HEK293T (cell line): ENCODE data around the gene SETDB2.

Experiments used
- BHLHE40 ChIP-seq: fragments of 450-650 bp; IDR thresholded peaks from 2 replicates; pipeline ENCODE4 v1.6.1; 2016; ENCODE audit warnings: mild to moderate bottlenecking, moderate library complexity, borderline replicate concordance
- ELF4 ChIP-seq: fragments of 450-650 bp; IDR thresholded peaks from 2 replicates; pipeline ENCODE4 v1.6.1; 2017; ENCODE audit warnings: antibody characterized with exemption
- FOXA1 ChIP-seq: fragments of 450-650 bp; IDR thresholded peaks from 2 replicates; pipeline ENCODE4 v1.6.1; 2016; ENCODE audit warnings: mild to moderate bottlenecking
- FOXK2 ChIP-seq: fragments of 450-650 bp; IDR thresholded peaks from 2 replicates; pipeline ENCODE4 v1.6.1; 2016; ENCODE audit warnings: mild to moderate bottlenecking
- FOXM1 ChIP-seq: fragments of 450-650 bp; IDR thresholded peaks from 2 replicates; pipeline ENCODE4 v1.6.1; 2017; ENCODE audit warnings: mild to moderate bottlenecking, borderline replicate concordance
- HDGF ChIP-seq: fragments of 450-650 bp; IDR thresholded peaks from 2 replicates; pipeline ENCODE4 v1.6.1; 2017; ENCODE audit warnings: antibody characterized with exemption, borderline replicate concordance
- L3MBTL2 ChIP-seq: fragments of 450-650 bp; conservative IDR thresholded peaks from 2 replicates; pipeline ENCODE4 v1.6.1; 2016; ENCODE audit warnings: mild to moderate bottlenecking
- LEF1 ChIP-seq: fragments of 450-650 bp; IDR thresholded peaks from 2 replicates; pipeline ENCODE4 v1.6.1; 2017; ENCODE audit warnings: mild to moderate bottlenecking, borderline replicate concordance
- SP1 ChIP-seq: fragments of 450-650 bp; IDR thresholded peaks from 2 replicates; pipeline ENCODE4 v1.6.1; 2017
- TARDBP ChIP-seq: fragments of 450-650 bp; IDR thresholded peaks from 2 replicates; pipeline ENCODE4 v1.6.1; 2016
- ZNF384 ChIP-seq: fragments of 450-650 bp; IDR thresholded peaks from 2 replicates; pipeline ENCODE4 v1.6.1; 2016

- TF ChIP-seq SP1 (no peak), FOXA1 (no peak), LEF1 (no peak), FOXM1 (no peak), BHLHE40 (no peak), TARDBP (no peak), HDGF (no peak), ZNF384 (no peak), L3MBTL2 (no peak), FOXK2 (no peak), ELF4 (no peak)
These were observed 92.2 kb downstream of the SETDB2 start for GRCh38 chr13:49536144-49536873.
